Left ventricle myocardium superior (tissue), 1 donor: Measurements from ENCODE around the gene METTL25B. TPM values are rescaled to one million over a fixed set of nuclear protein-coding genes. Genes with fewer than 3 reads are reported as not detected.
"Not testable (repeated sequence)": the region's sequence is repeated elsewhere in the genome, so short reads cannot be mapped to it uniquely, and the experiment has no call there.

ENCODE experiments used
- ATAC-seq: fragments of 200-7000 bp; cut with Tn5 transposase; one replicate; pipeline ENCODE4 v1.9.1; 2020; ENCODE audit warnings: mild to moderate bottlenecking, moderate library complexity
- DNase-seq: peaks from one replicate; pipeline ENCODE4 v3.0.0-alpha.2; 2020
- intact Hi-C: fragments of 100-400 bp; cut with micrococcal nuclease; formaldehyde crosslinking; loops from one replicate; pipeline ENCODE4 v1.11.0; 2022
- total RNA-seq: library from RNA; stranded (reverse); fragmentation: NEBNext Ultra II Directional; extraction: Animal tissue kit (Norgen Biotek cat#: 25700); gene quantifications from one replicate; pipeline ENCODE4 v1.2.1, GENCODE V29; 2021
- donor health status: DM: no; HTN: yes; CAD: no; lungs with severe emphysema.

Gene METTL25B
- total RNA-seq, 1 donor from 2014 or later = 14.7 TPM

DNA sequence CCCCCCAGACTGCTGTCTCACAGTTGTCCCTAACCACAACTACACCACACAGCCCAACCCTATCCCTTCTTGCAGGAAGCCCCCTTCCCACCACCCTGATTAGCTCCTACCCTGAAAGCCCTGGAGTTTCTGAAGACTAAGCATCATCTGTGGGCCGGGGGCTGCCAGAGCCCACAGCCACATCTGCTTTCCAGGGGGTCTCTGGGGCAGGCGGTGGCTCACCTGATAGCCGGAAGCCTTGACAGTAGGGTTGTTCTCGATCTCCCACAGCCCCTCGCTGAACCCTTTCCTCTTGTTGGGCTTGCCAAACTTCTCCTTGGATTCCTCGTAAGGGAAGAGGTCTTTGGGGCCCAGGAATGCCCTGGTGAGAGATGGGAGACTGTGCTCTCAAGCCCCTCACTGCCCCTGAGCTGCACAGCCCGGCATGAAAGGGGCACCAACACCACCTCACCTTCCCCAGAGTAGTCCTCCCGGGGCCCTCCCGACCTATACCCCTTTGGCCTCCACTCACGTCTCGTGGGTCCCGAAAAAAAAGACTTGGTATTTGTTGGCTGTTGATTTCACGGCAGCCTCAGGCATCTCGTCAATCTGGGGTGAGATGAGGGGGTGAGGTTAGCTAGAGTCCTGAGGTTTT, 16.6 kb downstream of the METTL25B start:
- ATAC-seq (no peak), DNase-seq (no peak)
- intact Hi-C loops = no loop called here

- DNase-seq (no peak), ATAC-seq (no peak)
- intact Hi-C loops = no loop called here
These were observed 17.6 kb downstream of the METTL25B start for GRCh38 chr1:156745881-156746280.

DNA sequence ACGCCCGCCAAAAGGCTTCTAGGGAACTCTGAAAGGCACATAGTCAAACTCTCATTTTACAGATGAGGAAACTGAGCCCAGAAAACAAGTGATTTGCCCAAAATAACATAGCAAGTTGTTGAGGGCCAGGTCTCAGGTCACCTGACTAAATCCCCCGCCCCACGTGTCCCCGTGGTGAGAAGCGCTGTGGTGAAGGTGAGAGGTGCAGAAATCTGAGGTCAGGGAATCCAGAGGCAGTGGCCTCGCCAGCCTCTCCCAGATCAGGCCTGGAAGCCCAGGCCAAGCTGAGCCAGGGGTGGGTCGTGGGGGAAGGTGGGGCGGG, 18.1 kb downstream of the METTL25B start:
- intact Hi-C loops = no loop called here
- DNase-seq = no peak
- no peak for ATAC-seq

DNA sequence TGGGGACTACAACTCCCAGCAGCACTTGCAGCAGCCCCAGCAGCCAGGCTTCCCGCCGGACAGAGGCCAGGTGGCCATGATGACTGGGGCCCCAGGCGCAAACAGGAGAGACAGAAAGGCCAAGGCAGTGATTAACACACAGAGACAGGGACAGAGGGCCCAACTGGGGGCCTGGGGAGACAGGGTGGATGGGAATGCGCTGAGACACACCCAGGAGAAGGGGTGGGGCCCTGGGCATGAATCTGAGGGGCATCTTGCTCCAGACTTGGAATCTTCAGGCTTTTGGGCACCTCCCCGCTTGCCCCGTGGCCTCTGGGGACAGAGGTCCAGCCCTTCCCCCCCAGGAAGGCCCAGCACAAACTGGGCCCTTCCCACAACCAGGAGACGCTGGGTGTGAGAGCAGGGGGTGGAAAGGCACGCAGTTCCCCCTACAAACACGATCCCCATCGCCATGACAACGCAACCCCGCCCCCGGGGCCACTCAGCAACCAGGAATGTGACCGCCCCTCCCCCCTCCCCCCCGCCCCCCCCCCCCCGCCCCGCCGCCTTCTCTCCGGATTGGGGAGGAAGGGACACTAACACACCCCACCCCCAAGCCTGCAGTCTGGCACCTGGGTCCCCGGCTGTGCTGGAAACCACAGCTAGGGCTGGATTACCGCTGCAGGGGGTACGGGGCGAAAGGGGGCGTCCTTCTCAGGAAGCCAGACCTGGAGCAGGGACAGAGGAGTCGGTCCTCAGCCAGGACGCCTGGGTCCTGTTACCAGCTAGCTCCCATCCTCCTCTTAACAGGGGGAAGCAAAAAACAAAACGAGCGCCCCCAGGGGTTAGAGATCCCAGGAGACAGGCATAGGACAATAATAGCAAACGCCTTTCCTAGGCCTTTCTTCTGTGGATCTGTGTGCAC, 18.7 kb downstream of the METTL25B start:
- intact Hi-C loops = no loop called here
- peak; percentile 69 for ATAC-seq
- DNase-seq = peak; percentile 96

DNA sequence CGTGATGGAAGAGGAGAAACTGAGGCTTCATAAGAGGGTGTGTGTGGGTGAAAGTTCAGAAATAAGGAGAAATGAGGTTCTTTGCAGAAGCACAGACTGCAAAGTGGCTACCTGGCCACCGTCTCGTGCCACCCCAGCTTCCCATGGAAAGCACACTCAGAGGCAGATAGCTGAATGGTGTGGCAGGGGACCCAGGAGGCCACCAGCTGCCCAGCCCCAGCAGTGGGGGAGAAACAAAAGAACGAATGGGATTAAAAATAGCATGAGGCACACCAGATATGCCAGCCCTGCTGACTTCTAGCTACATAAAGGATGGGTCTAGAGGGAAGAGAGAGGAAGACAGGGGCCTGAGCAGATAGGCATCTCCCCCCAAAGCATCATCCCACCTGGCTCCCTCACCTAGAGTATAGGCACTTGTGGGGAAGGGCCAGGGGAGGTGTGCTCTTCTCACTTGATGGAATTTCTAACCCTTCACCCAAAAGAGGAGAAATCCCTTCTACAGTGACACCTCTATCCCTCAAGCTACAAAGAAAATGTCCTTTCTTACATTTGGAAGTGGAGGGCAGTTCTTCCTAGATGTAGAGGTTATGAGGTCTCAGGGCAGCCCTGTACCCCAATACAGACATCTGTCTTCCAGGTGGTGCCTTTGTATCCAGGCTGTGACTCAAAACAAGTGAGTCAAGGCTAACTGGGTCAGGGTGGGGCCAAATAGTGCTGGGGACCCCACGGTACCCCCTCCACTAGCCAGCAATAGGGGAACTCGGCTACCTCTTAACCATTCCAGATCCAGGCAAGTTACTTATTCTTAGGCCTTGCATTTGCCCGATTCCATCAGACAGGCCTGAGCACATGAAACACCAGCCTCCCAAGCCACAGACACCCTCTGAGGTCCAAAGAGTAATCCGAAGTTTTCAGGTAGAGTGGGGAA, 19.7 kb downstream of the METTL25B start:
- peak; percentile 8 for ATAC-seq
- intact Hi-C loops = no loop called here
- DNase-seq = no peak

GRCh38 chr1:156748670-156749418, 20.6 kb downstream of the METTL25B start:
- intact Hi-C loops = no loop called here
- DNase-seq (peak; percentile 70), ATAC-seq (peak; percentile 5)

DNA sequence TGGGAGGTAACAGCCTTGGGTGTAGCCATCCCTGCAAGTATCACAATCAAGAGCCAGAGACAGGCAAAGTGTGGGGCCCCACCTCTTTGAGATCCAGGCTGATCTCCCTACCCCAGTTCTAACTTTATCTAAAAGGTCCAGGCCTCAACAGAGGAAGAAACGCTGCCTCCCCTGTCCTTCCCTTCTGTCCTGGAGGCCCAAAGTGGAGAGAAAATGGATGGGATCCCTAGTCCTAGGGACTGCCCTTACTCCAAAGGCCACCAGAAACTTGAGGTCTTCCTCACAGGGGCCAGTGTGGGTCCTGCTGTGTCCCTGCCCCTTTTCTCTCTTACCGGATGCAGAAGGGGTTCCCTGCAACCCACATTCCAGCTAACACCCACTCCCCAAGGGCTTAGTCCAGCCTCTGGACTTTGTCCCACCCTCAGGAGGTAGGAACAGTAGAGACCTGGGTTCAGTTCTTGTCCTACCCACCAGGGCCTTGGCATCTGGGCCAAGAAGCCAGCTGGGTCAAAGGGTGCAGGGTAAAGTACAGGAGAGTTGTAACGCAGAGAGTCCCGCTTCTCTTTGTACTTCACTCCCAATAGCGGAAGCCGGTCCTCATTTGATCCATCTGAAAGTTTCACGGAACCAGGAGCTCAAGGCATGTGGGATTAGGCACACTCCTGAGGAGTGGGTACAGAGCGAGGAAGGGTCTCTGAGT, 21.3 kb downstream of the METTL25B start:
- intact Hi-C loops = no loop called here
- DNase-seq (no peak), ATAC-seq (no peak)

DNA sequence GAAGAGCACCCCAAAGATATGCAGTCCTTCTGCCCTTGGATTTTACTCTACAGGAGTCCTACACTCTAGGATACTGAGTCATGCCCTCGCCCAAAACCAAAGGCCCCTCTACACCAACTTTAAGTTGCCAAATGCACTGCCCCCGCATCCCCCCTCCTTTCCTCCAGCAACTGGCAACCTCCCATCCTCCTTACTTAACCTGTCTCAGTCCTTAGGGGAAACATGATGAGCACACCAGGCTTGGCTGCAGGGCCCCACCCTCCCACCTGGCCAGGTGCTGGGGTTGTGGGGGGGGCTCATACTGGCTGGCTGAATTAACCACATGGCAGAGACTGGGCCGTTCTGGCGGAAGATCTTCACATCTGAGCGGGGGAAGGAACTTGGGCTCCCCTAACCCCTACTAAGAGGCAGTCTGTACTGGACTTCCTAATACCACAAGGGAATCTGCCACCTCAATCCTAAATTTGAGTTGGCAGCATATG, 22.0 kb downstream of the METTL25B start:
- ATAC-seq = no peak
- DNase-seq = no peak
- intact Hi-C loops = no loop called here

DNA sequence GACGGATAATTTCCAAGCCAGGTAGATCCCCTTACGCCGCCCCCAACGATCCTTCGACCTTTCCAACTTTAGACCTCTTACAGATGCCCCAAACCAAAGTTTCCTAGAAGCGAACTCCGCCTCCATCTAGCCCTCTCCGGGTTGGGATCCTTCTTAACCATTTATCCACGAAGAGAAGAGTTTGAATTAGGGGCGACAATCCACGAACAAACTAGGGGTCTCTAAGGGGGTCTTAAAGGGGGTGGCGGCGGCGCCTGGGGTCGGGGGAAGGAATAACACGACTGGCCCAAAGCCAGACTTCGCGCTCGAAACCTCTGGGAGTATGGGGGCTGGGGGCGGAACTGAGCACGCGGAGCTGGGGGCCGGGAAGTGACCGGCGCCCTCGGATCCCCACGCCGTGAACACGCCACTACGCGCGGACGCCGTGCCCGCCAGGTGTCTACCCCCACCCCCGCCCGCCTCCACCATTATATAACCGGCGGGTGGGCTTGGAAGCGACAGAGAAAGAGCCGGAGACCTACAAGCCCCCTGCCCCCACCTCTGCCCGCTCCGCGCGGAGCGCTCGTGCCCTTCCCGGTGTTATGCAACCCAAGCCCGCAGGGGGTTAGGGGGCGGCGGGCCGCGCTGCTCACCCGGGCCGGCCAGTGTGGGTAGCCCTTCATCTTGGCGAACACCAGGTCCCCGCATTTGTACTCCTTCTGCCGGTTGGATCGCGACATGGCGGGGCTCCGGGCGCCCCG, 22.6 kb downstream of the METTL25B start:
- DNase-seq = peak; percentile 75
- peak; percentile 6 for ATAC-seq
- intact Hi-C loops = no loop called here

- DNase-seq = no peak
- intact Hi-C loops = no loop called here
- no peak for ATAC-seq
These were observed 23.1 kb downstream of the METTL25B start, which contains the start of gene HDGF for GRCh38 chr1:156751451-156751756. HDGF (minus strand) TSS chr1:156751675; CDS start chr1:156751429, 246 bp downstream.

DNA sequence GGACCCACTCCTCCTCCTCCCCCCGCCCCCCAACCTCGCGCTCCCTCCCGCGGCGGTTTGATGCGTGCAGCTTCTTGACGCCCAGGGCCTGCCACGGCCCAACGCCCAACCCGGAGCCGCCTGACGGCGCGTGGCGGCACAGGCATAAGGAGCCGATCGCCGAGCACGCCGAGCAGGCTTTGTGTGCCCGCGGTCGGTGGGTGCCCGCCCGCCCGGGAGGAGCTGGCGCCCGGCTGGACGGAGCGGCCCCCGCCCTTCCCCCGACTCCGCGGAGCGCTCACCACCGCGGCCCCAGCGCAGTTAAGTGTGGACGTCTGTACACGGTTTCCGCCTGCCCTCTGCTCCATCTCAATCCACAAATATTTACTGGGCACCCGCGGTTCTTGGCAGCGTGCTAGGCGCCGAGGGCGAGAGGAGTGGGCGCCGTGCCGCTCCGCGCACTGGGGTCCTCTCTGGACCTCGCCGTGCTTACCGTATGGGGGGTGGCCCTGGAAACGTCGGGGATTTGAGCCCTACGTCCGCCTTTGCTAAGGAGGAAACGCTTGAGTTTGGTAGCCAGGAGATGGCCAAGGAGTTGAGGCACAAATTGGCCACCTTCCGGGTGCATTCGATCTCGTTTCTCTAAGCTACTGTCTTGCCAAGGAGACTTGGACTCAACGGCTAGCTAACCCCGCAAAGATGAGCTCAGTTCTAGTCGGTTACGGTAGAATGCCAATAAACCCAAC, 23.6 kb downstream of the METTL25B start:
- DNase-seq (peak; percentile 99), ATAC-seq (peak; percentile 79)
- intact Hi-C loops = no loop called here

DNA sequence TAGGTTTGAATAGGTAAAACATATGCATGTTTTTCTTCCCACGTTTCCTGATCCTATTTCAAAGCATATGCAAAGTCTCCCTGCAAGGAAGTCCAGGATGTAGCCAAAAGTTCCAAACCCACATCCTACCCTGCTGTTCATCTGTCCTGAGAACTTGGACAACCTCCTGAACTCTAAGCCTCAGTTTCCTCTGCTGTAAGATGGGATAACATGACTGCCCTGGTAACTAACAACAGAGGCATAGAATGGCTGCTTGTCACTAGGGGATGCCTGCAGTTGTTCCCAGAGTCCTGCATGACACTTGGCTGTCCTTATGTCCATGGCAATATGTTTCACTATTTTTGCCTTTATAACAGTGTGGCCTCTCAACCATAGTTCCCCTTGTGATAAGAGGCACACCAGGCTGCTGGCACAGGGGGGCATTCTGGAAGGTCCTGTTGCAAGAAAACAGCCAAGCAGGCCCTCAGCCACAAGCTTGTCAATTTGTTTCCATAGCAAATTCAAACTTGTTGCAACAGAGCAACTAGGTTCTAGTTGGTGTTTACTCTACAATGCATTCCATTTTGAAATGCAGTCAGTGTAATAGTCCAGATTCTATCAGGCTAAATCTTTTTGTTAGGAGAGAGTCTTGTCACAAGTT, 24.7 kb downstream of the METTL25B start:
- ATAC-seq (no peak), DNase-seq (no peak)
- intact Hi-C loops = no loop called here

DNA sequence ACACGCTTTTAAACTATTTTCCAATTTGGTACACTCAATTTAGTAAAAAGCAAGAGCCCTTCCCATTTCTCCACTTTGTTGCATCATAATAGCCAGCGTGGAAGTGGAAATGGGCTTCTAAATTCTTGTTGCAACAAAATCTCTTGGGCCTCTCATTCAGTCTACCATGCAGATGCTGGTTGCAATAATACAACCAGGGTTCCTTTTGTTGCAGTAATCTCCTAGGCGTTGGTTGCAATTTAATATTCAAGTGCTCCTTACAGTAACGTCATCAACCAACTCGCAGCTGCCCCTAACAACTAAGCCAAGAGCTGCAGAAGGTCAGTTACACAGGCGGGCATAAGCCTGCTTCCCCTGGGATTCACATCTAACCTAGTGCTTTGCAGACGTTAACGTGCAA, 25.9 kb downstream of the METTL25B start:
- DNase-seq = no peak
- ATAC-seq = no peak
- intact Hi-C loops = no loop called here

- ATAC-seq (no peak), DNase-seq (no peak)
- intact Hi-C loops = no loop called here
These were observed 27.3 kb downstream of the METTL25B start for GRCh38 chr1:156755527-156755950.

DNA sequence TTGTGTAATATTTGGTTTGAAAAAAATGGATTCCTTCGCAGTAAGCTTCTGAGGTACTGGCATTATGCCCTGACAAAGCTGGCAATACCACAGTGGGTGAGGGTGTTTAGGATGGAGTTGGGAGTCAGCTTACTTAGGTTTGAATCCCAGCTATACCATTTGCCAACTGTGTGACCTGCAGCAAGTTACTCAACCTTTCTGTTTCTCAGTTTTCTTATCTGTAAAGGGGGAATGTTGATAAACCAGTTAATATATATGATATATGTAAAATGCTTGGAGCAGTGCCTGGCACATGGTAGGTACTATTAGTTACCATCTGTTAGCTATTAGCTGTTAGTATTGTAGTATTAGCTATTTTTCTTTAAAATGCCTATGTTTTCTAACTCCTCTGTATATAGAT, 28.1 kb downstream of the METTL25B start:
- ATAC-seq = no peak

DNA sequence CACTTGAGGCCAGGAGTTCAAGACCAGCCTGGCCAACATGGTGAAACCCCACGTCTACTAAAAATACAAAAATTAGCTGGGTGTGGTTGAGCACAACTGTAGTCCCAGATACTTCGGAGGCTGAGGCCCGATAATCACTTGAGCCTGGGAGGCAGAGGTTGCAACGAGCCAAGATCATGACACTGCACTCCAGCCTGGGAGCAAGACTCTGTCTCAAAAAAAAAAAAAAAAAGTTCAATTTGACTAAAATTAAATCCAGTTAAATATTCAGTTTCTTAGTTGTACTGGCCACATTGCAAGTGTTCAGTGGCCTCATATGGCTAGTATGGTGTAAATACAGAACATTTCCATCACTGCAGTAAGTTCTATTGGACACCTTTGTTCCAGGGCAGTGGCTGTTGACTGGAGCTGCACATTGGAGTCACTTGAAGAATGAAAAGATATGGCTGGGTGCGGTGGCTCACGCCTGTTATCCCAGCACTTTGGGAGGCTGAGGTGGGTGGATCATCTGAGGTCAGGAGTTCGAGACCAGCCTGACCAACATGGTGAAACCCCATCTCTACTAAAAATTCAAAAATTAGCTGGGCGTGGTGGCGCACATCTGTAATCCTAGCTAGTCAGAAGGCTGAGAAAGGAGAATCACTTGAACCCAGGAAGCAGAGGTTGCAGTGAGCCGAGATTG, 29.4 kb downstream of the METTL25B start:
- DNase-seq, intact Hi-C loops, ATAC-seq: not testable (repeated sequence)

More for the DNA sequence above, 28.1 kb downstream of the METTL25B start:
- DNase-seq = no peak
- intact Hi-C loops = no loop called here
